GM23338 (cell line): ENCODE data around the gene KIF5A. TPM values are rescaled to one million over a fixed set of nuclear protein-coding genes. Genes with fewer than 3 reads are reported as not detected.

Experiments used
- CREB1 ChIP-seq: fragments of 250-450 bp; sonication (Bioruptor Pico); IDR thresholded peaks from 2 replicates; pipeline ENCODE4 v1.5.0; 2020; ENCODE audit warnings: low read depth, mild to moderate bottlenecking, moderate library complexity
- CTCF ChIP-seq, 2 experiments: fragments of 200-600 bp in 1 of 2; sonication (generic) in 1 of 2; conservative IDR thresholded peaks; 2 replicates each; pipeline versions ENCODE4 v1.5.1 to v1.6.1; 2016 to 2017; ENCODE audit warnings: antibody characterized with exemption in 2 of 2, low read depth in 2 of 2, mild to moderate bottlenecking in 2 of 2, moderate library complexity in 1 of 2
- ETS1 ChIP-seq: IDR thresholded peaks from 2 replicates; pipeline ENCODE4 v1.6.1; 2016; ENCODE audit warnings: antibody characterized with exemption
- EZH2 ChIP-seq: fragments of 200-600 bp; sonication (generic); IDR thresholded peaks from one replicate; pipeline ENCODE4 v1.8.0; 2017; ENCODE audit warnings: antibody characterized with exemption, mild to moderate bottlenecking, low read depth; ENCODE audit not compliant: unreplicated experiment
- EZH2phosphoT487 ChIP-seq: fragments of 200-600 bp; sonication (generic); IDR thresholded peaks from one replicate; pipeline ENCODE4 v1.8.1; 2018; ENCODE audit warnings: antibody characterized with exemption; ENCODE audit not compliant: unreplicated experiment
- JUNB ChIP-seq: IDR thresholded peaks from one replicate; pipeline ENCODE4 v1.6.1; 2016; ENCODE audit warnings: antibody characterized with exemption; ENCODE audit not compliant: unreplicated experiment
- NANOG ChIP-seq: IDR thresholded peaks from 2 replicates; pipeline ENCODE4 v1.6.1; 2016; ENCODE audit warnings: antibody characterized with exemption, borderline replicate concordance
- POLR2AphosphoS5 ChIP-seq: IDR thresholded peaks from 2 replicates; pipeline ENCODE4 v1.6.1; 2016; ENCODE audit warnings: antibody characterized with exemption, low read depth
- REST ChIP-seq: IDR thresholded peaks from one replicate; pipeline ENCODE4 v1.6.1; 2018; ENCODE audit warnings: antibody characterized with exemption; ENCODE audit not compliant: unreplicated experiment
- STAT1 ChIP-seq: IDR thresholded peaks from one replicate; pipeline ENCODE4 v1.6.1; 2016; ENCODE audit warnings: antibody characterized with exemption; ENCODE audit not compliant: unreplicated experiment
- ZNF114 ChIP-seq: fragments of 250-450 bp; sonication (Bioruptor Pico); IDR thresholded peaks from 2 replicates; pipeline ENCODE4 v1.5.0; 2020; ENCODE audit warnings: mild to moderate bottlenecking, moderate library complexity
- ZNF331 ChIP-seq: fragments of 250-450 bp; sonication (Bioruptor Pico); IDR thresholded peaks from 2 replicates; pipeline ENCODE4 v1.5.0; 2020; ENCODE audit warnings: low read depth, mild to moderate bottlenecking, moderate library complexity
- polyA plus RNA-seq: library from polyadenylated mRNA; unstranded; fragments of >200 nt; fragmentation: Nextera tagmentation; extraction: Ambion mirVana; gene quantifications from 2 replicates; pipeline ENCODE4 v1.2.1, GENCODE V29; 2016
- total RNA-seq: library from RNA; depleted of rRNA; stranded (reverse); fragments of >200 nt; shearing (Covaris generic); gene quantifications from 2 replicates; pipeline ENCODE4 v1.2.3, GENCODE V29; 2014

The KIF5A gene
- total and polyA plus RNA-seq, 2 experiments from 2014 or later = 11.1 to 21.3 TPM

GRCh38 chr12:57609781-57610553, 60.1 kb downstream of the KIF5A start (continued):
- no peak for TF ChIP-seq ZNF331 (CRISPR knock-in tag)
- no peak for TF ChIP-seq REST
- no peak for TF ChIP-seq POLR2AphosphoS5
- TF ChIP-seq ZNF114 (CRISPR knock-in tag) = no peak
- no peak for TF ChIP-seq JUNB
- no peak for TF ChIP-seq CREB1 (CRISPR knock-in tag)
- no peak for TF ChIP-seq STAT1
- TF ChIP-seq EZH2 = no peak
- no peak for TF ChIP-seq NANOG
- TF ChIP-seq ETS1 = no peak
- no peak for TF ChIP-seq EZH2phosphoT487
- no peak for TF ChIP-seq CTCF (conservative IDR thresholded peaks at IDR 0.05; ENCODE audit: low read depth in 2 of 2)
